ENCODE data around the gene YES1. TPM values are rescaled to one million over a fixed set of nuclear protein-coding genes. Genes with fewer than 3 reads are reported as not detected.

The YES1 gene
- 409 and 418 TPM in 2 replicates for total RNA-seq

GRCh38 chr18:811892-812375, at the start of gene YES1:
TSS of gene YES1 (minus strand) at chr18:812242. CDS start at chr18:756827, 55,415 bp downstream.

DNA sequence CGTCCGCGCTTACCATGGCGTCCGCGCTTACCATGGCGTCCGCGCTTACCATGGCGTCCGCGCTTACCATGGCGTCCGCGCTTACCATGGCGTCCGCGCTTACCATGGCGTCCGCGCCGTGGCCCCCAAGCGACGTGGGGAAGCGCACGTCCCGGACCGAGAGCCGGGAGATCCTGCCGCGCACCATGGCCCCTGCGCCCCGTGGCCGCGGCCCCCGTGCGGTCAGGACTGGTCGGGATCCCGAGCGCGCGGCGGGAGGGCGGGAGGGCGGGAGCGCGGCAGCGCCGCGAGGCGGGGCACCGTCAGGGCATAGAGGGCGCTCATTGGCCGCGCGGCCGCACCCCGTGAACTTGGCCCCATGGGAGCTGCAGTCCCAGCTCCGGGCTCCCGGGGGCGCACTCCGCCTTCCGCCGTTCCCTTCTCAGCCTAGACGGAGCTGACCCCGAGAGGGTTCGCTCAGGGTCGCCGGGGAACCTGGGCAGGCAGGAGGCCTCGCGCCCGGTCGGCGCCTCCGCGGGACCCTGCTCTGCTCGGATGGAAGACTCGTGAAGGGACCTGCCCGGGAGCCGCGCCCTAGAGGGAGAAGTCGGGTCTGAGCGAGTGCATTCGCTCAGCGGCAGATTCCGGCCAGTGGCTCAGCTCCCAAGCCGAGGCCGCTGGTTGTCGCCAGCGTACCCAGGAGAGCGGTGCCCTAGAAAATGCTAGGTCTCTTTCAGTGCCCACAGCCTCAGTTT, 99.5 kb downstream of the YES1 start, which contains the start of gene ENOSF1:
TSS of gene ENOSF1 (minus strand) at position 230 of the 734 bp plus-strand sequence. CDS start at position 187, 43 bp downstream.

Small RNA genes within 50 kb of the gene (small RNA-seq; reads per million reads assigned to genes)
- gene BOLA2P1: 0.49 reads per million
- gene RNU1-109P: 4.8 reads per million, percentile 80 among the genes with 10 or more reads in this experiment

Other genes with a start within 250 kb of the YES1 start
- not detected in 2 replicates for gene CETN1, start 231.9 kb downstream of the YES1 start, total RNA-seq
- not detected in 2 replicates for gene CLUL1, start 215.3 kb downstream of the YES1 start, total RNA-seq
- gene TYMS, start 154.6 kb downstream of the YES1 start, total RNA-seq: 60.1 and 81.0 TPM in 2 replicates
- gene ENOSF1, start 99.6 kb downstream of the YES1 start, total RNA-seq: 48.8 and 50.1 TPM in 2 replicates
- gene ADCYAP1, start 92.6 kb upstream of the YES1 start, total RNA-seq: not detected in 2 replicates